Left hindlimb (tissue), 1 donor: ENCODE measurements around the gene GPRIN1.

Source experiments
- DNase-seq: peaks from one replicate; pipeline ENCODE4 v3.0.0-alpha.2; 2018

Gene GPRIN1

DNA sequence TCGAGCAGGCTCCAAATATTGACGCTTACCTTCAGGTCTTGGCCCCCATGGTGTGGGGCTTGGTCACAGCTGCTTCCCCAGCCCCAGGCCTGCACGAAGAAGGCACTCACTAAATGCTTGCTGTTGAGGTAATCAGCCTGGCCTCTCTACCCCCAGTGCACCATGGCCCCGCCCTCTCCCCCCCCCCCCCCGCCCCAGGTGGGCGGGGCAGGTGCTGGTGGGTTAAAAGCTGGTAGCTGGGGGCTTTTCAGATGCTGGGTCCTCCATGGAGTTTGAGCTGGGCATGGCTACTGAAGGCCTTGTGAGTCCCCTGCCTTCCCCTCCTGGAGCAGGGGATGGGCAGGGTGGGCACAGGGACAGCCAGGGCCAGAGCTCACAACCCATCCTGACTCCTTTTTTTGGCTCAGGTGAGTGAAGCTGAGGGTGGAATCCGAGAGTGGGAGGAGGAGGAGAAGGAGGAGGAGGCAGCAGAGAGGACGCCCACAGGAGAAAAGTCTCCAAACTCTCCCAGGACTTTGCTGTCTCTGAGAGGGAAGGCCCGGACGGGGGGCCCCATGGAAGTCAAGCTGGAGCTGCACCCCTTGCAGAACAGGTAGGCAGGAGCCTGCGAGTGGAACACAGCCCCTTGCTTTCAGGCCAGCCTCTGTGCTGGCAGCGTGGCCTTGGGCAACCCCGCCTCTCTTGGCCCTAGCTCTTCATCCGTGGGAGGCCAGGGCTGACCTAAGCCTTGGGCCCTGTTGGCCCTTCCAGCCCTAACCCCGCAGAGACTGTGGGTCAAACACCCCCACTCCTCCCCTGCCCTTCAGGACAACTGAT is 32.9 kb upstream of the GPRIN1 start:
- no peak for DNase-seq

DNA sequence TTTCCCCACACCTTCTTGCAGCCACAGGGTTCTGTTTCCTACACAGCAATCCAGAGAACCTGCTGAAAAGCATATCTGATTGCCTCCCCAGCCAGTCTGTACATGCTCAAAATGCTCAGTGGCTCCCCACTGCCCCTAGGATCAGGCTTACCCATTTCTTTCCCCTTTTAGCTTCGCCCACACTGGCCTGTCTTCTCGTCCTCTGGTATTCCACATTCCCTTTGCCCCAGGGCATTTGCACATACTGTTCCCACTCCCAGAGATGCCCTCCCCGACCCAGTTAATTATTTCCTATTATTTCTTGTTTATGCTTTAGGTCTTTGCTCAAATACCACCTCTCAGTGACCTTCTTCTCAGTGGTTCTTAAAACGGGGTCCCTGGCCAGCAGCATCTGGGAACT is 30.7 kb upstream of the GPRIN1 start:
- DNase-seq, result no peak

DNA sequence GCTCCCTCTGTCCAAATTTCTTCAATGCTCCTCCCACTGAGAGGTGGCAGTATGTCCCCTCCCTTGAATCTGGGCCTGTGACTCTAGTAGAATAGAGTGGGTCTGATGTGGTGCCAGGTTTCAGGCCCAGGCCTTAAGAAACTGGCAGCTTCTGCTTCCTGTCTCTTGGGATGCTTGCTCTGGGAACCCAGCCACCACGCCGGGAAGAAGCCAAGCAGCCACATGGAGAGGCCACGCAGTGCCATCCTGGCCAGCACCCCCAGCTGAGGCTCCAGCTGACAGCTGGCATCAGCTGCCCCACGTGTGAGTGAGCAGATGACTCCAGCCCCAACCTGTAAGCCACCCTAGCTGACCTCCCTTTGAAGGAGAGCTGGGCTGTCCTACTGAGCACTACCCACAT is 30.0 kb upstream of the GPRIN1 start:
- DNase-seq, result no peak

DNA sequence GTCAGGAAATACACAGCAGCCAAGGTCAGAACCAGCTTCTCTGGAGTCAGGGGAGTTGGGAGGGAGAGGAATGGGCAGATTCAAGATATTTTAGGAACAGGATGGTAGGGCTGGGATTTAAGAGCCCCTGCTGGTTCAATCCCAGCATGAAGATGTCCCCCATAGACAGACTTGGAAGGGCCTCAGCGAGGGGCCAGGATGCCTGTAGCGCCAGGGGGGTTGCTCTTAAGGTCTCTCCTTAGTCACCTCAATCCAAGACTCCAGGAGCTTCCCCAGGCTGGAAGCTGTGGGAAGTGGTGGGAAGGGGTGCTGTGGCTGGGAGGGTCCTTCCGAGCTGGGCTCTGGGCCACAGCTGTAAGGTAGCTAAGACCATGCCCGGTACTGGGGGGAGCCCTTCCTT is 29.3 kb upstream of the GPRIN1 start:
- DNase-seq, result no peak

DNA sequence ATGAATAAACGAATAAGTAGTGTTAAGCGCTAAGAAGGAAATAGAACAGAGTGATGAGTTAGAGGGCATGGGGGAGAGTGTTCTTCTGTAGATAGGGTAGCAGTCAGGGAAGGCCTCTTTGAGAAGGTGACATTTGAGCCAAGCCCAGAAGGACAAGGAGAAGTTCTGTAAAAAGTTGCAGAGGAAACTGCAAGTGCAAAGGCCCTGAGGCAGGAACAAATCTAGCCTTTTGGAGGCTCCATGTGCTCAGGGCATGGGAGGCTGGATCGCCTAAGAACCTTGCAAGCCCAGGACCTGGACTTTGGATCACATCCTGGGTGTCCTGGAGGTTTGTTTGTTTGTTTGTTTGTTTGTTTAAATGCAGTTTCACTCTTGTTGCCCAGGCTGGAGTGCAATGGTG is 28.5 kb upstream of the GPRIN1 start:
- no peak for DNase-seq

DNA sequence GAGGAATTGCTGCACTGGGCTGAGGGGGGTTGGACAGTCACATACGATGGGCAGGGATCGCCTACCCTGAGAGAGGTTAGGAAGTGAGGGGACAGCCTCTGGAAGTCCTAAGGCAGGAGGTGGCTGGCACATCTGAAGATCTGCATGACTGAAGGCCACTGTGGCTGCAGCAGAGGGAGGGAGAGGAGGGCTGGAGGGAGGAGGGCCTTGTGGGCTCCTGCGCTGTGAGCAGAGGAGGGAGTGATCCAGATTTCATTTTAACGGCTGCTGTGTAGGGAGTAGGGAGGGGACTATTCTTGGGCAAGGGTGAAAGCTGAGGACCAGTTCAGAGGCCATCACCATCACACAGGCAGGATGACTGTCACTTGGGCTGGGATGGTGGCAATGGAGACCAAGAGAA is 27.6 kb upstream of the GPRIN1 start:
- no peak for DNase-seq

DNA sequence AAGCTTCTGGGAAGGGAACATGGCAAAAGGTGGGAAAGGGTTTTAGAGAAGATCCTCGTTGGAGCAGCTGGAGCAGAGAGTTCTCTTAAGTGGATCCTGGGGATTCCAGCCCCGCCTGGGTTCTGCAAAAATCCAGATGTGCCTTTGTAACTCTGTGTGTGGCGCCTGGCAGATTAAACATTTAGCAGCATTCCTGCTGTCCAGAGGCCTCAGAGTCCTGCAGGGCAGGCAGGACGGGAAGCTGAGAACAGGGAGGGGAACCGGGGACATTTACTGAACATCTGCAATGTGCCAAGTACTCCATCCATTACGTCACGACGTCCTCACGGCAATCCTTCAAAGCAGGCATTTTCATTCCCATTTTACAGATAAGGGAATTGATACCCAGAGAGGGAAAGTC is 26.5 kb upstream of the GPRIN1 start:
- no peak for DNase-seq

DNA sequence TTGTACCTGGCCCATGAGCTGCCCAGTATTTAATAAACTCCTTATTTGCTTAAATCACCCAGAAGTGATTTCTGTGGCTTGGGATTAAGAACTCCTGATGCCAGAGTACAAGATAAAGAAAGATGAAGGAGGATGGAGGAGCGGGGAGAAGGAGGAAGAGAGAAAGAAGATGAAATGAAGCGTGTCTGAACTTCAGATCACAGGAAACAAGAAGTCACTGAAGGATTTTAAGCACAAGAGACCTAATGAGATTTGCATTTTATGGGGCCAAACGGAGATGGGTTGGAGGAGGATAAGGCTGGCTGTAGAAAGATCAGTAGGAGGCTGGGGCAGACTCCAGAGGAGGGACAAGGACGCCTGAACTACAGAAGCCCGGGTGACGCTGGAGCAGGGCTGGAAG is 23.6 kb upstream of the GPRIN1 start:
- no peak for DNase-seq

DNA sequence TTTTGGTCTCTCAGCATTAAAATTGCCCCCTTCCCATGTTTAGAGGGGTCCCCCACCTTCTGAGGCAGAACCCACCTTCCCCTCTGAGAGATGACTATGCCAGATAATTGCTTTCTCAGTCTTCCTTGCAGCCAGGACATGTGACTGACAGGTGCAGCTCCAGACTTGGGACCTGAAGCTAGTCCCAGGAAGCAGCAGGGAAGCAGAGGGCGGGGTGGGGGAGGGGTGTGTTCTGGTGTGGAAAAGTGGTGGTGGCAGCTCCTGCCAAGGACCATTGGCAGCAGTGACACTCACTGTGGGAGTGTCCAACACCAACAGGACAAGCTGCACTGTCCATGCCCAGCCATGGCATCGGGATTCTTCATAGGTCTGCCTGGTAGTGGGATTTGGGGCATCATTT is 22.8 kb upstream of the GPRIN1 start:
- DNase-seq, result no peak

DNA sequence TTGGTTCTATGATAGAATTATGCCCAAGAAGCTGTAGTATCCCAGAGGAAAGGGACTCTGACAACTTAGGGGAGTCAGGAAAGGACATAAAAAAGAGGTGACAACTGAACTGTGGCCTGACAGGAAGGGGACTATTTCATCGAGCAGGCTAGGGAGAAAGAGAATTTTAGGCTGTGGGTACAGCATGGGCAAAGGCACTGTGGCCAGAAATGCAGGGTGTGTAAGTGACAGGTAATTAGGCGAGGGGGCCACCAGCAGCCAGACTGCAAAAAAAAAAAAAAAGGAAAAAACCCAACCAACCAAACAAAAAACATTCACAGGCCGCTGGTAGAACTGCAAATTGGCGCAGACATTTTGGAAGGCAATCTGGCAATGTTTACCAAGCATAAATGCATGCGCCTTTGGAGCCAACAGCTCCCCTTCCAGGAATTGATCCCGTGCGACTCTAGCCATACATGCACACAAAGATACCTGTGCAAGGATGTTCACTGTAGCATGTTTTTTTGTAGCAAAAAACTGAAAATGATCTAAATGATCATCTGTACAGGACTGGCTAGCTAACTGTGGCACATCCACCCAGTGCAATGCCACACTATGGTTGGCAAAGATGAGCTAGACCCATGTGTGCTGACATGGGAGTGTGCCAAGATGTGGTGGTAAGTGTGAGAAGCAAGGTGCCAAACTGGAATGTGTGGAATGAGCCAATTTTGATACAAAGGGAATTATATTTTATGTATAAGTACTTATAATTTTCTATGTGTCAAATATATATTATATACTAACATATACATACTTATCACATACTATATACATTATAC is 21.6 kb upstream of the GPRIN1 start:
- no peak for DNase-seq

DNA sequence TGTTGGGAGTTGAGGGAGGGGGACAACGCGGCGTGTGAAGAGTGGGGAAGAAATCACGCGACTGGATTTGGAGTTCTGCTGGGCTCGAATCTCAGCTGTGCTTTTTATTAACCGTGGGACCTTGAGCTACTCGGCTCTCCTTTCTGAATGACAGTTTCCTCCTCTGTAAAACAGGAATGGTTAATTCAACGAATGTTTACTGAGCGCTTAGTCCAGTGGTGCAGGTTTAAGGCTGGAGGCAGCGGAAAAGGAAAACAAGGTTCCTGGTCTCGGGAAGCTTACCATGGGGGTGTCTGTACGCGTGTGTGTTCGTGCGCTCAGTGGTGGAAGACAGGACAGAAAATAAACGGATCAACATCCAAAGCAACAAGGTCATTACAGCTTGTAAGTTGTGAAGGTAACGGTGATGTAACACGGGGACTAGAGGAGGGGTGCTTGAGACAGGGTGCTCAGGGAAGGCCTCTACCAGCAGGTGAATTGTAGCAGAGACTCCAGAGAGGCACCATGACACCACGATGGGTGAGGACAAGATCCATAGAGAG is 20.8 kb upstream of the GPRIN1 start:
- no peak for DNase-seq

DNA sequence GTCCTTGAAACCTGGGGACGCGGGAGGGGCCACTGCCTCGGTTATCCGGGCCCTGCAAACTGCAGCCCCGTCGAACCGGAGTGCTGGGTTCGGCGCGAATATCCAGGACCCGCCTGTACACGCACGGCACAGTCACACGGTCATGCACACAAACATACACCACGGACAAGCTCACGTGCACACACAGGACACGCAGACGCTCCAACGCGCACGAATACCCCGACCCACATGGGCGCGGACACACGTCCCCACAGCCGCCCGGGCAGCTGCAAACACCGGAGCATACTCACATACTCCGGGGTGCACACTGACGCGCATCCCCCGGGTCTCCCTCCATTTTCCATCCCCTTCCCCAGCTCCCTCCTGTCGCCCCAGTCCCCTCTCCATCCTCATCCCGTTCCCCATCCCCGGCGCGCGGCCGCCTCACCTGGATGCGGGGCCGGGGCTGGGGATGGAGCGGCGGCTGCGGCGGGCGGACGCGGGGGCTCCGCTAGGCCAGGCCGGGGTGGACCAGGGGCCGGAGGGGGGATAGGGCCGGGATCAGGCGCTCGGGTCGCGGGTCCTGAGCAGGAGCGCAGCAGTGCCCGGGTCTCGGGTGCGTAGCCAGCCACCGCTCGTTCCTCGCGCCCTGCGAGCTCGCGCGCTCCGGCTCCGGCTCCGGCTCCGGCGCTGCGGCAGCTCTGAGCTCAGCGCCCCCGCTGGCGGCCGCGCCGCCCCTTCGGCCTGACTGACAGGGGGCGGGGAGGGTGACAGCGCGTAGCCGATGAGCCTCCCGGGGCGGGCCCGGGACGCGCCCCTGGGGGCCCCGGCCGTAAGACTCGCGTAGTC is 20.1 kb upstream of the GPRIN1 start, which contains the start of the genes EIF4E1B and SNCB:
EIF4E1B (plus strand) TSS at position 823 of the 828 bp plus-strand sequence. CDS start 12,113 bp downstream, outside the sequence.
SNCB (minus strand) TSS at position 682 of the 828 bp plus-strand sequence. CDS start 880 bp downstream, outside the sequence.
- DNase-seq, result no peak

DNA sequence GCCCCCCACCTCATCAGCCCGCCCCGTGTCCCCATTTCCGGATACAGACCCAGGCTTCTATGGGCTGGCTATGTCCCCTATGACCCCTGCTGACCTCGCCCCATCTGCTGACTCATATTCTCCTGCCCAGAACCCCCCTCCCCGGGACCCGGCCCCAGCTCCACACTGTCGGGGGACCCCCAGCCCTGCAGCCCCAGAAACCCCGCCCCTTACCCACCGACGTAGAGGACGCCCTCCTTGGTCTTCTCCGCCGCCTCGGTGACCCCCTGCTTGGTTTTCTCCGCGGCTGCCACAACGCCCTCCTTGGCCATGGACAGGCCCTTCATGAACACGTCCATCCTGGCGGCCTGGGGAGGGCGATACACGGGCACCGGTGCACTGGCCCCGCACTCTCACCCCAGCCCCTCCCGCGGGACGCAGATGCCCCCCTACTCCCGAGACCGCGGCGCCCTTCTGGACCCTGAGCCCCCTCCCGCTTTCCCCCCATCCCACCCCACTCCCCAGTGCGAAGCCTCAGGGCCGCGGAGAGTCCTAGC is 19.4 kb upstream of the GPRIN1 start:
- DNase-seq, result no peak

DNA sequence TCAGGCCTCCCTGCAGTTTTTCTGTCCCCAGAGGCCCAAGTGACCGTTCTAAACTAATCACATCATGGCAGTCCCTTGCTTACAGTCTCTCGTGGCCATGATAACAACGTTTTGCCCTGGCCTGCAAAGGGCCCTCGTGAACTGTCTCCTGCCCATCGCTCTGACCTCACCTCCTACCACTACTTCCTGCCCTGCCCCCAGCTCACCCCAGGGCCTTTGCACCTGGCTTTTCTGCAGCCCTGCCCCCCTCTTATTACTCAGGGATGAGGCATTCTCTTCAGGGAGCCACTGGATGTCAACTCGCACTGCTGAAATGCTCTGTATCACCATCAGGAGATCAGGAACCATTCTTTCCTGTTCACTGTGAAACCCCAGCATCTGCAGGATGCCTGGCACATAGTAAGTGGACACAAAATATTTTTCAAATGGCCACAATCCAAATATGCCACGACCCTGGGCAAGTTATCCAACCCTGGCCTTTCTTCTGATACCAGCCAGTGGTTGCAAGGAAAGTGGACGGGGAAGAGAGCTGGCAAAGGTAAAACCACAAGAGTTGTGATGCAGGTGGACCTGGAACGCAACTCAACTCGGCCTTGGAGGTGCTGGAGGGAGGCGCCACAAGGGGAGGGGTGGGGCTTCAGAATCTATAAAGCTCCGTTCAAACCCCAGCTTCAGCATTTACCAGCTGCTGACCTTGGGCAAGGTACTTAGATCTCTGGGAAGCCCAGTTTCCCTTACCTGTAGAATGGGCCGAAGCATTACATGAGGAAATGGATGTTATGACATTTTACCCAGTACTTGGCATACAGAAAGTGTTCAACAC is 18.7 kb upstream of the GPRIN1 start:
- DNase-seq, result no peak

DNA sequence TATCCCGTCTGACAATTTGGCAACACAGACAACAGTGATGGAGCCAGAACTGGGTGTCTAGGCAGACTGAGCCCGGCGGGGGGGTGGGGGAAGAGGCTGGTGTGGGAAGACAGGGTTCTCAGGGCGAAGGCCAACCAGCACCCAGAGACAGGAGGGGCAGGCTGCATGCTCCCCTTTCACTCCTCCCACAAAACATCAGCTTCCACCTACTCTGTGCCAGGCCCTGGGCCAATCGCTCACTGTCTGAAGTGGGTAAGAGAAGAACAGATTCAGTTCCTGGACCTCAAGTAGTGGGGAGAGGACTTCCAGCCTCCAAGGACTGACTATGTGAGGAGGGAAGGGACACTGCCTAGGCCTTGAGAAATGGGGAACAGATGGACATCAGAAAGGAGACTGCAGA is 17.6 kb upstream of the GPRIN1 start:
- DNase-seq, result no peak

DNA sequence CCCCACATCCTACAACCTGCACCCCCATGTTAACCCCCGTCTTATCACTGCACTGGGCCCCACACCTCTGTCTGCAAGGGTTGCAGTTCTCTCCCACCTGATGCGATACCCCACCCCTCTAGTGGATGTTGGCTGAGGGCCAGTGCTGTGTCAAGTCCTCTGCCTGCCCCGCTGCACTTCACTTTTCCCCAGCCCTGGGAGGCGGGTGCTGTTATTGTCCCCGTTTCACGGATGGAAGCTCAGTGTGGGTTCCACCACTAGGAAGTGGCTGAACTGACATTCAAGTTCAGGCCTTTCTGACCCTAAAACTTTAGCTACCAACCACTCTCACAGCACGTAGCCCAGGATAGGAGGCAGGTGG is 16.9 kb upstream of the GPRIN1 start:
- no peak for DNase-seq

DNA sequence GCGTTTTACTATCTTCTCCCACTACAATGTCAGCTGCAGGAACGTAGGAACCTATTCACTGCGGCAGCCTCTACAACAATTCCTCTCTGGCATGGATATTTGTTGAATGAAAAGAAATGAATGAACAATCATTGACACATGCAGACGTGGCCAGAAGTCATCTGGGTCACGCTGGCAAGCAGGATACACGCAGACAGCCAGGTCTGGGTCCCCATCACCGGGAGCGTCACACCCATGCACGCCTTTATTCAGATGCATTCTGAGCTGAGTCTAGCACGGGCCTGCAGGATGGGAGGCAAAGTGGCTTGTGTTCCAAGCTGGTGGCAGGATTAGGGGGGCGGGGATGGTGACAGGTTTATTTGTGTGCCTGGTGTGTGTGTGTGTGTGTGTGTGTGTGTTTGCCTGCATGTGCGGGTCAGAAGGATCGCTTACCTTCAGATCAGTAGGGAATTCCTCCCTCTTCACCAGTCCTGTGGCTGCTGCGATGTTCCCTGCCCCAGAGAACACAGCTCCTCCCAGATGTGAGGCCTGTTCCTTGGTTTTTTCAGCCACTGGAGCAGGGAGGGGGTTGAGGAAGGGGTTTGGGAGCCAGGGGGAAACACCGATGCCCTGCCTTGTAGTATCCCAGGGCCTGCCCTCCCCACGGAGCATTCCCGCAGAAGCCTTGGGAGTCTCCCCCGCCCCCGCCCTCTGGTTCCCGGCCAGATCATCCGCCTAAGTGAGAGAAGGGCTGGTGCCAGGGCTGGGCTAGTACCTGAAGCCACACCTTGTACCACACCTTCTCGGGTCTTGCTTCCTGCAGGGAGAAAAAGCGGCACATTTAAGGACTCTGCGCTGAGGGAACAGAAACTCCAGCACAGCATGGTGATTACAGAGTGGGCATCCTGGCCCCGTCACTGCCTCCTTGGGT is 16.3 kb upstream of the GPRIN1 start:
- no peak for DNase-seq

DNA sequence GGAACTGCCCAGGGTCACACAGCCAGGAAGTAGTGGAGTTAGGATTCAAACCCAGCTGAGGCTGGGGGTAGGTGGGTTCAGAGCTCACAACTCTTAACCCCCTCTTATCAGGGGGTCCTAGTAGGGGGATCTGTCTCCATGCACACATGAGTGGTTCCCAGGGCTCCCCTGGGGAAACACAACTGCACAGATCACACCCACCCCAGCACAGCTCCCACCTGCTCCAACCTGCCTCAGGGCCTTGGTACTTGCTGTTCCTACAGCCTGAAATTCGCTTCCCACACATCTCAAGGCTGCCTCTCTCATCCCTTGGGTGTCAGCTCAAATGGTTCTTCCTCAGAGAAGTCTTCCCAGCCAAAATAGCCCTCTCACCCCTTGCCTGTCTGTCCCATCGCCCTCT is 15.6 kb upstream of the GPRIN1 start:
- DNase-seq, result no peak

DNA sequence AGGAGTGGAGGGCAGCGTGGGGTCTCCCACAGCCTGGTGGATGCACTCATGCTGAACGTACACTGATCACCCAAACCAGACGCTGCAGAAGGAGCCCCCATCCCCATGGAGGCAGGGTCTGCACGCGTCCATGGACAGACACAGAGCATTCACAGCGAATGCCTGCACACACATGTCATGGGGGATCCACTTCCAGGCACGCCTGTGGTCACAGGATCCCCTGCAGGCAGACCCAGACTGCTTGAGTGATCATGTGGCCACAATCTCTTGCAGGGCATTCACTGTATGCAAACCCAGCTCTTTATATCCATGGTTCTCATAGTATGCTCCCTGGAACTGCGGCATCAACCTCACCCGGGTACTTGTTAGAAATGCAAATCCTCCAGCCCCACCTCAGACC is 15.0 kb upstream of the GPRIN1 start:
- no peak for DNase-seq

DNA sequence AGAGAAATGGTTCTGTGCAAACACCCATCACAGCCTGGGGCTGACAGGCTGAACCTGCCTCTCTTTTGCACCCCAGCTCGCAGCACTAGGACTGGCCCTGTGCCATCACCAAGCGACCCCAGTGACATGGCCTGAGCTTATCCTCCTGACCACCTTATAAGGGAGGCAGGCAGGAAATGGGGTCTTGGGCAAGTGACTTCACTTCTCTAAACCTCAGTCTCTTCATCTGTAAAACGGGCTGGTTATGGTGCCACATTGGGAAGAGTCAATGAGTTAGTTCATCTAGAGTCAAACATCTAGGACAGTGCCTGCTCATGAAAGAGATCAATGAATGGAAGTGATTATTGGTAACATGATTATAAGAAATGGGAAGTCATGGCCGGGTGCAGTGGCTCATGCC is 14.2 kb upstream of the GPRIN1 start:
- DNase-seq, result no peak

DNA sequence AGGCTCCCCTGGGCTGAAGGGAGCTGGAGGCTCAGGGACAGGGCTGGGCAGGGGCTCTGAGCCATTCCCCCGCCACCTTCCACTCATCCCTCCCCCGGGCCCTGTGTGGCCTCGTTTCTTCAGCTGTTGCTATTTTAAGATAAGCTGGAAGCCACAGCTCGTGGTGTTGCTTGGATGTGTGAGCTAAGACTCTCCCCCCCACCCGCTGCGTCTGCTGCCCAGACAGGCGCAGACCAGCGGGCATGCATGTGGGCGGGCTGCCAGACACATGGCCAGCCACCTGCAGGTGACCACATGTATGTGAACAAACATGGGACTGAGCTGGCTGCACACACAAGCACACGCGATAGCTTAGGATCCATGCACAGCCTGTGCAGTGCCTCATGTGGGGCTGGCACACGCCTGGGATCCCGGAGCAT is 11.7 kb upstream of the GPRIN1 start:
- DNase-seq, result no peak
